GM23338 (cell line): Measurements from ENCODE around the gene C1orf50. TPM values are rescaled to one million over a fixed set of nuclear protein-coding genes. Genes with fewer than 3 reads are reported as not detected.

Experiments used
- JUNB ChIP-seq: IDR thresholded peaks from one replicate; pipeline ENCODE4 v1.6.1; 2016; ENCODE audit warnings: antibody characterized with exemption; ENCODE audit not compliant: unreplicated experiment
- POLR2AphosphoS5 ChIP-seq: IDR thresholded peaks from 2 replicates; pipeline ENCODE4 v1.6.1; 2016; ENCODE audit warnings: antibody characterized with exemption, low read depth
- STAT1 ChIP-seq: IDR thresholded peaks from one replicate; pipeline ENCODE4 v1.6.1; 2016; ENCODE audit warnings: antibody characterized with exemption; ENCODE audit not compliant: unreplicated experiment
- ZNF114 ChIP-seq: fragments of 250-450 bp; sonication (Bioruptor Pico); IDR thresholded peaks from 2 replicates; pipeline ENCODE4 v1.5.0; 2020; ENCODE audit warnings: mild to moderate bottlenecking, moderate library complexity
- polyA plus RNA-seq: library from polyadenylated mRNA; unstranded; fragments of >200 nt; fragmentation: Nextera tagmentation; extraction: Ambion mirVana; gene quantifications from 2 replicates; pipeline ENCODE4 v1.2.1, GENCODE V29; 2016
- total RNA-seq: library from RNA; depleted of rRNA; stranded (reverse); fragments of >200 nt; shearing (Covaris generic); gene quantifications from 2 replicates; pipeline ENCODE4 v1.2.3, GENCODE V29; 2014
- TF ChIP-seq, protein P1 (sequence below): fragments of 250-450 bp; sonication (Bioruptor Pico); IDR thresholded peaks from 2 replicates; pipeline ENCODE4 v1.5.0; 2020; ENCODE audit warnings: mild to moderate bottlenecking, moderate library complexity
- TF ChIP-seq, protein P2 (sequence below): IDR thresholded peaks from 2 replicates; pipeline ENCODE4 v1.6.1; 2016; ENCODE audit warnings: antibody characterized with exemption
- TF ChIP-seq, protein P3 (sequence below): IDR thresholded peaks from one replicate; pipeline ENCODE4 v1.6.1; 2018; ENCODE audit warnings: antibody characterized with exemption; ENCODE audit not compliant: unreplicated experiment

The C1orf50 gene
- total and polyA plus RNA-seq, 2 experiments from 2014 or later, result 4.4 to 4.7 TPM

DNA sequence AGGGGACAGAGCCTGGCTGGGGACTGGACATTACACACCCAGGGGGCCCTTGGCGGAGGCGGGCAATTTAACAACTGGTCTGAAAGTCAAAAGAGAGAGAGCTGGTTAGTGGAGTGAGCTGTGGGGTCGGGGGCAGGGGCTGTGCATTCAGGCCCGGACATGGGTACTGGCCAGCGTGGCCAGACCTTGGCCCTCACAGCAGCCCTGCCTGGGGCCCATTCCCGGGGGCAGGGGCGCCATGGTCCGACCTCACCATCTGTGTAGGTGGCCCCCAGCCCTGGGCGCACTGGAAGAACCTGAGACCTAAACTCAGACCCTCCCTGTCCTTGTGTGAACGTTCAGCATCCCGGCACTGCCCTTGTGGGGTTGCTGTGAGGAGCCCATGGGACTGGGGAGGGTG lies 32.0 kb upstream of the C1orf50 start (continued):
- TF ChIP-seq, protein P1, sequence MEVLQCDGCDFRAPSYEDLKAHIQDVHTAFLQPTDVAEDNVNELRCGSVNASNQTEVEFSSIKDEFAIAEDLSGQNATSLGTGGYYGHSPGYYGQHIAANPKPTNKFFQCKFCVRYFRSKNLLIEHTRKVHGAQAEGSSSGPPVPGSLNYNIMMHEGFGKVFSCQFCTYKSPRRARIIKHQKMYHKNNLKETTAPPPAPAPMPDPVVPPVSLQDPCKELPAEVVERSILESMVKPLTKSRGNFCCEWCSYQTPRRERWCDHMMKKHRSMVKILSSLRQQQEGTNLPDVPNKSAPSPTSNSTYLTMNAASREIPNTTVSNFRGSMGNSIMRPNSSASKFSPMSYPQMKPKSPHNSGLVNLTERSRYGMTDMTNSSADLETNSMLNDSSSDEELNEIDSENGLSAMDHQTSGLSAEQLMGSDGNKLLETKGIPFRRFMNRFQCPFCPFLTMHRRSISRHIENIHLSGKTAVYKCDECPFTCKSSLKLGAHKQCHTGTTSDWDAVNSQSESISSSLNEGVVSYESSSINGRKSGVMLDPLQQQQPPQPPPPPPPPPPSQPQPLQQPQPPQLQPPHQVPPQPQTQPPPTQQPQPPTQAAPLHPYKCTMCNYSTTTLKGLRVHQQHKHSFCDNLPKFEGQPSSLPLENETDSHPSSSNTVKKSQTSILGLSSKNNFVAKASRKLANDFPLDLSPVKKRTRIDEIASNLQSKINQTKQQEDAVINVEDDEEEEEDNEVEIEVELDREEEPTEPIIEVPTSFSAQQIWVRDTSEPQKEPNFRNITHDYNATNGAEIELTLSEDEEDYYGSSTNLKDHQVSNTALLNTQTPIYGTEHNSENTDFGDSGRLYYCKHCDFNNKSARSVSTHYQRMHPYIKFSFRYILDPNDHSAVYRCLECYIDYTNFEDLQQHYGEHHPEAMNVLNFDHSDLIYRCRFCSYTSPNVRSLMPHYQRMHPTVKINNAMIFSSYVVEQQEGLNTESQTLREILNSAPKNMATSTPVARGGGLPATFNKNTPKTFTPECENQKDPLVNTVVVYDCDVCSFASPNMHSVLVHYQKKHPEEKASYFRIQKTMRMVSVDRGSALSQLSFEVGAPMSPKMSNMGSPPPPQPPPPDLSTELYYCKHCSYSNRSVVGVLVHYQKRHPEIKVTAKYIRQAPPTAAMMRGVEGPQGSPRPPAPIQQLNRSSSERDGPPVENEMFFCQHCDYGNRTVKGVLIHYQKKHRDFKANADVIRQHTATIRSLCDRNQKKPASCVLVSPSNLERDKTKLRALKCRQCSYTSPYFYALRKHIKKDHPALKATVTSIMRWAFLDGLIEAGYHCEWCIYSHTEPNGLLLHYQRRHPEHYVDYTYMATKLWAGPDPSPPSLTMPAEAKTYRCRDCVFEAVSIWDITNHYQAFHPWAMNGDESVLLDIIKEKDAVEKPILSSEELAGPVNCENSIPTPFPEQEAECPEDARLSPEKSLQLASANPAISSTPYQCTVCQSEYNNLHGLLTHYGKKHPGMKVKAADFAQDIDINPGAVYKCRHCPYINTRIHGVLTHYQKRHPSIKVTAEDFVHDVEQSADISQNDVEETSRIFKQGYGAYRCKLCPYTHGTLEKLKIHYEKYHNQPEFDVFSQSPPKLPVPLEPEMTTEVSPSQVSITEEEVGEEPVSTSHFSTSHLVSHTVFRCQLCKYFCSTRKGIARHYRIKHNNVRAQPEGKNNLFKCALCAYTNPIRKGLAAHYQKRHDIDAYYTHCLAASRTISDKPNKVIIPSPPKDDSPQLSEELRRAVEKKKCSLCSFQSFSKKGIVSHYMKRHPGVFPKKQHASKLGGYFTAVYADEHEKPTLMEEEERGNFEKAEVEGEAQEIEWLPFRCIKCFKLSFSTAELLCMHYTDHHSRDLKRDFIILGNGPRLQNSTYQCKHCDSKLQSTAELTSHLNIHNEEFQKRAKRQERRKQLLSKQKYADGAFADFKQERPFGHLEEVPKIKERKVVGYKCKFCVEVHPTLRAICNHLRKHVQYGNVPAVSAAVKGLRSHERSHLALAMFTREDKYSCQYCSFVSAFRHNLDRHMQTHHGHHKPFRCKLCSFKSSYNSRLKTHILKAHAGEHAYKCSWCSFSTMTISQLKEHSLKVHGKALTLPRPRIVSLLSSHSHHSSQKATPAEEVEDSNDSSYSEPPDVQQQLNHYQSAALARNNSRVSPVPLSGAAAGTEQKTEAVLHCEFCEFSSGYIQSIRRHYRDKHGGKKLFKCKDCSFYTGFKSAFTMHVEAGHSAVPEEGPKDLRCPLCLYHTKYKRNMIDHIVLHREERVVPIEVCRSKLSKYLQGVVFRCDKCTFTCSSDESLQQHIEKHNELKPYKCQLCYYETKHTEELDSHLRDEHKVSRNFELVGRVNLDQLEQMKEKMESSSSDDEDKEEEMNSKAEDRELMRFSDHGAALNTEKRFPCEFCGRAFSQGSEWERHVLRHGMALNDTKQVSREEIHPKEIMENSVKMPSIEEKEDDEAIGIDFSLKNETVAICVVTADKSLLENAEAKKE (CRISPR knock-in tag), result no peak
- no peak for TF ChIP-seq ZNF114 (CRISPR knock-in tag)
- TF ChIP-seq POLR2AphosphoS5, result no peak
- TF ChIP-seq, protein P2, sequence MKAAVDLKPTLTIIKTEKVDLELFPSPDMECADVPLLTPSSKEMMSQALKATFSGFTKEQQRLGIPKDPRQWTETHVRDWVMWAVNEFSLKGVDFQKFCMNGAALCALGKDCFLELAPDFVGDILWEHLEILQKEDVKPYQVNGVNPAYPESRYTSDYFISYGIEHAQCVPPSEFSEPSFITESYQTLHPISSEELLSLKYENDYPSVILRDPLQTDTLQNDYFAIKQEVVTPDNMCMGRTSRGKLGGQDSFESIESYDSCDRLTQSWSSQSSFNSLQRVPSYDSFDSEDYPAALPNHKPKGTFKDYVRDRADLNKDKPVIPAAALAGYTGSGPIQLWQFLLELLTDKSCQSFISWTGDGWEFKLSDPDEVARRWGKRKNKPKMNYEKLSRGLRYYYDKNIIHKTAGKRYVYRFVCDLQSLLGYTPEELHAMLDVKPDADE, result no peak
- TF ChIP-seq STAT1, result no peak
- no peak for TF ChIP-seq JUNB
- TF ChIP-seq, protein P3, sequence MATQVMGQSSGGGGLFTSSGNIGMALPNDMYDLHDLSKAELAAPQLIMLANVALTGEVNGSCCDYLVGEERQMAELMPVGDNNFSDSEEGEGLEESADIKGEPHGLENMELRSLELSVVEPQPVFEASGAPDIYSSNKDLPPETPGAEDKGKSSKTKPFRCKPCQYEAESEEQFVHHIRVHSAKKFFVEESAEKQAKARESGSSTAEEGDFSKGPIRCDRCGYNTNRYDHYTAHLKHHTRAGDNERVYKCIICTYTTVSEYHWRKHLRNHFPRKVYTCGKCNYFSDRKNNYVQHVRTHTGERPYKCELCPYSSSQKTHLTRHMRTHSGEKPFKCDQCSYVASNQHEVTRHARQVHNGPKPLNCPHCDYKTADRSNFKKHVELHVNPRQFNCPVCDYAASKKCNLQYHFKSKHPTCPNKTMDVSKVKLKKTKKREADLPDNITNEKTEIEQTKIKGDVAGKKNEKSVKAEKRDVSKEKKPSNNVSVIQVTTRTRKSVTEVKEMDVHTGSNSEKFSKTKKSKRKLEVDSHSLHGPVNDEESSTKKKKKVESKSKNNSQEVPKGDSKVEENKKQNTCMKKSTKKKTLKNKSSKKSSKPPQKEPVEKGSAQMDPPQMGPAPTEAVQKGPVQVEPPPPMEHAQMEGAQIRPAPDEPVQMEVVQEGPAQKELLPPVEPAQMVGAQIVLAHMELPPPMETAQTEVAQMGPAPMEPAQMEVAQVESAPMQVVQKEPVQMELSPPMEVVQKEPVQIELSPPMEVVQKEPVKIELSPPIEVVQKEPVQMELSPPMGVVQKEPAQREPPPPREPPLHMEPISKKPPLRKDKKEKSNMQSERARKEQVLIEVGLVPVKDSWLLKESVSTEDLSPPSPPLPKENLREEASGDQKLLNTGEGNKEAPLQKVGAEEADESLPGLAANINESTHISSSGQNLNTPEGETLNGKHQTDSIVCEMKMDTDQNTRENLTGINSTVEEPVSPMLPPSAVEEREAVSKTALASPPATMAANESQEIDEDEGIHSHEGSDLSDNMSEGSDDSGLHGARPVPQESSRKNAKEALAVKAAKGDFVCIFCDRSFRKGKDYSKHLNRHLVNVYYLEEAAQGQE, result no peak
